HepG2 (cell line): ENCODE measurements around the gene CST3. TPM values are rescaled to one million over a fixed set of nuclear protein-coding genes. Genes with fewer than 3 reads are reported as not detected.

Experiments
- CSRNP2 ChIP-seq: sonication (generic); formaldehyde crosslinking; conservative IDR thresholded peaks from 2 replicates; pipeline ENCODE4 v1.8.0; 2022; ENCODE audit warnings: low read depth, missing genetic modification reagents
- GFI1 ChIP-seq: sonication (generic); formaldehyde crosslinking; IDR thresholded peaks from 2 replicates; pipeline ENCODE4 v1.5.0; 2020; ENCODE audit warnings: missing genetic modification reagents, mild to moderate bottlenecking, borderline replicate concordance
- GLMP ChIP-seq: sonication (generic); formaldehyde crosslinking; IDR thresholded peaks from 2 replicates; pipeline ENCODE4 v1.9.0; 2021; ENCODE audit warnings: missing genetic modification reagents, mild to moderate bottlenecking, borderline replicate concordance
- GTF3A ChIP-seq: sonication (generic); formaldehyde crosslinking; conservative IDR thresholded peaks from 2 replicates; pipeline ENCODE4 v1.4.0; 2020; ENCODE audit warnings: mild to moderate bottlenecking, missing genetic modification reagents
- NFATC3 ChIP-seq: sonication (generic); formaldehyde crosslinking; IDR thresholded peaks from 2 replicates; pipeline ENCODE4 v1.5.1; 2020; ENCODE audit warnings: mild to moderate bottlenecking, missing genetic modification reagents
- ONECUT2 ChIP-seq: sonication (generic); formaldehyde crosslinking; IDR thresholded peaks from 2 replicates; pipeline ENCODE4 v1.4.0; 2020; ENCODE audit warnings: missing genetic modification reagents
- PHF8 ChIP-seq: sonication (generic); formaldehyde crosslinking; IDR thresholded peaks from 2 replicates; pipeline ENCODE4 v1.5.0; 2020; ENCODE audit warnings: missing genetic modification reagents
- STAG1 ChIP-seq: sonication (generic); formaldehyde crosslinking; IDR thresholded peaks from 2 replicates; pipeline ENCODE4 v1.4.0; 2020; ENCODE audit warnings: missing genetic modification reagents
- TRAFD1 ChIP-seq: sonication (generic); formaldehyde crosslinking; IDR thresholded peaks from 2 replicates; pipeline ENCODE4 v1.5.1; 2020; ENCODE audit warnings: missing genetic modification reagents, mild to moderate bottlenecking, borderline replicate concordance
- ZNF124 ChIP-seq: sonication (generic); formaldehyde crosslinking; IDR thresholded peaks from 2 replicates; pipeline ENCODE4 v1.4.0; 2020; ENCODE audit warnings: missing genetic modification reagents
- ZNF280B ChIP-seq: sonication (generic); formaldehyde crosslinking; IDR thresholded peaks from 2 replicates; pipeline ENCODE4 v1.5.0; 2020; ENCODE audit warnings: missing genetic modification reagents, mild to moderate bottlenecking, borderline replicate concordance
- ZNF281 ChIP-seq: sonication (generic); formaldehyde crosslinking; IDR thresholded peaks from 2 replicates; pipeline ENCODE4 v1.4.0; 2020; ENCODE audit warnings: missing genetic modification reagents, borderline replicate concordance
- ZNF317 ChIP-seq: sonication (generic); formaldehyde crosslinking; IDR thresholded peaks from 2 replicates; pipeline ENCODE4 v1.5.0; 2020; ENCODE audit warnings: mild to moderate bottlenecking, missing genetic modification reagents
- ZNF34 ChIP-seq: sonication (generic); formaldehyde crosslinking; IDR thresholded peaks from 2 replicates; pipeline ENCODE4 v1.4.0; 2020; ENCODE audit warnings: mild to moderate bottlenecking, missing genetic modification reagents, borderline replicate concordance
- ZNF513 ChIP-seq: sonication (generic); formaldehyde crosslinking; conservative IDR thresholded peaks from 2 replicates; pipeline ENCODE4 v1.5.0; 2020; ENCODE audit warnings: missing genetic modification reagents
- ZNF543 ChIP-seq: sonication (generic); formaldehyde crosslinking; IDR thresholded peaks from 2 replicates; pipeline ENCODE4 v1.4.0; 2020; ENCODE audit warnings: mild to moderate bottlenecking, missing genetic modification reagents
- polyA plus RNA-seq, 8 experiments: library from polyadenylated mRNA; depleted of rRNA in 3 of 8; stranded (reverse) in 7 of 8; unstranded in 1 of 8; fragments of >200 nt; fragmentation: Illumina TruSeq in 4 of 8; extraction: Trizol in 4 of 8; gene quantifications; 2 replicates each; pipeline versions ENCODE4 v1.2.1 to v1.2.3, GENCODE V29; 2011 to 2016; ENCODE audit warnings: low read depth in 4 of 8, missing spikeins in 1 of 8, mixed read lengths in 1 of 8; ENCODE audit not compliant: insufficient read depth in 1 of 8
- total RNA-seq, 5 experiments: library from RNA; depleted of rRNA; stranded (reverse); fragments of >200 nt; fragmentation: Illumina TruSeq; extraction: Trizol; gene quantifications; 2 replicates each; pipeline ENCODE4 v1.2.3, GENCODE V29; 2016; ENCODE audit warnings: low read depth in 1 of 5

CST3 gene
- total and polyA plus RNA-seq, 2 of the 13 experiments (the other 11 are each of a cell fraction or from before 2014, with no cell fraction given) = 690 to 1,005 TPM

GRCh38 chr20:23637282-23638221 lies at the start of gene CST3 (continued):
- no peak; the same call in 1 of the 2 replicates for TF ChIP-seq CSRNP2 (CRISPR knock-in tag)
- peak; percentile 91 for TF ChIP-seq ZNF543 (CRISPR knock-in tag)
- no peak for TF ChIP-seq NFATC3 (CRISPR knock-in tag)
- TF ChIP-seq TRAFD1 (CRISPR knock-in tag) = 0 out of 2 replicates have a peak, but pooled peaks have one; percentile 57
- TF ChIP-seq GLMP (CRISPR knock-in tag) = peak; percentile 87; the same call in 1 of the 2 replicates
- no peak for TF ChIP-seq ONECUT2
- TF ChIP-seq ZNF513 (CRISPR knock-in tag) = 0 out of 2 replicates have a peak, but pooled peaks have one; percentile 91
- peak; percentile 36; the same call in 1 of the 2 replicates for TF ChIP-seq ZNF281 (CRISPR knock-in tag)
- no peak for TF ChIP-seq ZNF317 (CRISPR knock-in tag)
- TF ChIP-seq PHF8 (CRISPR knock-in tag) = peak; percentile 88
- peak; percentile 93 for TF ChIP-seq ZNF34 (CRISPR knock-in tag)
- peak; percentile 17; the same call in 1 of the 2 replicates for TF ChIP-seq GFI1 (CRISPR knock-in tag)
- TF ChIP-seq ZNF124 (CRISPR knock-in tag) = peak; percentile 19; the same call in 1 of the 2 replicates
- no peak; the same call in 1 of the 2 replicates for TF ChIP-seq STAG1 (CRISPR knock-in tag)
- TF ChIP-seq ZNF280B = peak; percentile 93
- peak; percentile 29; the same call in 1 of the 2 replicates for TF ChIP-seq GTF3A (CRISPR knock-in tag)
